NCI-H526 treated with DMSO at 0.1 percent for 48 hours (cell line): ENCODE results near the gene ANKH.

Experiments used
- DNase-seq: peaks from one replicate; lab custom pipeline; 2025; lab: John Stamatoyannopoulos, UW

Gene ANKH

GRCh38 chr5:14735944-14736343 lies 135.6 kb downstream of the ANKH start:
- DNase-seq, result no peak

- no peak for DNase-seq
Observed at GRCh38 chr5:14734396-14734795, 137.2 kb downstream of the ANKH start.

- DNase-seq, result no peak
Observed at GRCh38 chr5:14733661-14734060, 137.9 kb downstream of the ANKH start.

- no peak for DNase-seq
Observed at GRCh38 chr5:14732991-14733390, 138.6 kb downstream of the ANKH start.

- DNase-seq, result no peak
Observed at GRCh38 chr5:14730881-14731280, 140.7 kb downstream of the ANKH start.

GRCh38 chr5:14730466-14730865 lies 141.1 kb downstream of the ANKH start:
- no peak for DNase-seq

- DNase-seq, result no peak
Observed at GRCh38 chr5:14729448-14730385, 141.9 kb downstream of the ANKH start.

- no peak for DNase-seq
Observed at GRCh38 chr5:14728459-14728938, 143.1 kb downstream of the ANKH start.

GRCh38 chr5:14727928-14728458 lies 143.6 kb downstream of the ANKH start:
- no peak for DNase-seq

GRCh38 chr5:14727428-14727865 lies 144.1 kb downstream of the ANKH start:
- DNase-seq, result peak; percentile 57

- DNase-seq, result no peak
Observed at GRCh38 chr5:14726066-14726838, 145.3 kb downstream of the ANKH start.

GRCh38 chr5:14724633-14725032 lies 146.9 kb downstream of the ANKH start:
- no peak for DNase-seq

- no peak for DNase-seq
Observed at GRCh38 chr5:14723701-14724132, 147.9 kb downstream of the ANKH start.

GRCh38 chr5:14722923-14723322 lies 148.7 kb downstream of the ANKH start:
- DNase-seq, result no peak

- no peak for DNase-seq
Observed at GRCh38 chr5:14721990-14722656, 149.5 kb downstream of the ANKH start.

- DNase-seq, result no peak
Observed at GRCh38 chr5:14720236-14720923, 151.2 kb downstream of the ANKH start.

- no peak for DNase-seq
Observed at GRCh38 chr5:14718778-14719177, 152.8 kb downstream of the ANKH start.

- DNase-seq, result no peak
Observed at GRCh38 chr5:14716755-14717752, 154.5 kb downstream of the ANKH start.

- DNase-seq, result no peak
Observed at GRCh38 chr5:14715481-14715880, 156.1 kb downstream of the ANKH start.

- DNase-seq, result no peak
Observed at GRCh38 chr5:14714706-14715105, 156.9 kb downstream of the ANKH start.
